ENCODE results near the gene TAL1.

TAL1 gene

GRCh38 chr1:47186267-47187185 lies 45.5 kb downstream of the TAL1 start:
- DNase-seq, result no peak

- no peak for DNase-seq
These were observed 47.0 kb downstream of the TAL1 start for GRCh38 chr1:47184822-47185677.

- DNase-seq, result peak; percentile 39
These were observed 47.8 kb downstream of the TAL1 start for GRCh38 chr1:47184090-47184821.

DNA sequence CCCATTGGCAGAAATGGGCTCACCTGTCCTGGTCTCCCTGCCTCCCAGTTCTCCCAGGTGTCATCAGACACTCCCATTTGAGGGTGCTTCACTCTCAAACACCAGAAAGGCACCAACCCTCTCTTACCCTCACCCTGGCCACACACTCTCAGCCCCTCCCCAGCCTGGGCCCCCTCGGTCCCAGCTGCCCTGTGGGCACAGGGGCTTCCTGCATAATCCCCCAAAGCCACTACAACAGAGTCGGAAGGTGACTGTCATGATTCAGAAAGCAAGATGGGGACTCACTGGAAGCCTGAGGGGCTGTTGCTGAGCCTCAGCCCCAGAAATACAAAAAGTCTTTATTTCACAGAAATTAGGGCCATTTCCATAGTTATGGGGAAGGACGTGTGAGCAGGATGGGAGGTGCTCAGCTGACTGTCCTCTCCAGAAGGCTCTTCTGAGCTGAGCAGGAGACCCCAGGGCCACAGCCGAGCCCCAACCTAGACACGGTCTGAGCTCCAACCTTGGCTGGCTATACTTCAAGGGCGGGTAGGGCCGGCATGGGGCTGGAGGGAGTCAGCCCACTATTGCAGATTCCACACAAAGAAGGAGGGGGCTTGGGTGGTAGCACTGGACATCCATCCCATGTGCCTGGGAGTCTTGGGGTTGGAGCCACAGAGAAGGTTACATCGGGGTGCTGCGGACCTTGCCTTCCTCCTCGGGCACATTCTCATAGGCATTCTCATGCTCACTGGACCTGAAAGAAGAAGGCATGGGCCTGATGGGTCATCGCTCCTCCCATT lies 48.5 kb downstream of the TAL1 start:
- DNase-seq, result no peak

DNA sequence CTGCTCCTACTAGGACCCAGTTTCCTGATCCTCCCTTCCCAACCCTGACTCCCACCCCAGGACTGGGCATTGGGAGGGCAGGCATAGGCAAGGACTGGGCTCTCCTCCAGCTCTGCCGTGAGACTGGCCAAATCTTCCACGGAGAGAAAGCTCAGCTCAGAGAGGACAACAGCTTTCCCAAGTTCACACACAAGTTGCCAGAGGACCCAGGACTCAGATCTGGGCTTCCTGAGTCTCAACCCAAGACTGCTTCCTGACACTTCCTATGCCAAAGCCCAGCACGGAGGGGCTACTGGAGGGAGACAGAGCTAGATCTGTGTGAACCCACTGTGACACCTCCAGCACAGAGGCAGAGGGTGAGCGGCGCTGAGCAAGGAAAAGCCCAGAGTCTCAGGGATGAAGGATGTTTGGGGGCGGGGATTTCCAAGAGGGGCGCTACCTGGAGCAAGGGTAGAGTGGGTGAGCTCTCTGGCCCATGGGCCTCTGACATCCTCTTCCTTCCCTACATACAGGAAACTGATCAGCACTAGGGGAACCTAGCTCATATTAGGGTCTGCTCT lies 49.3 kb downstream of the TAL1 start:
- DNase-seq, result no peak

GRCh38 chr1:47181955-47182675 lies 49.9 kb downstream of the TAL1 start:
- DNase-seq, result peak; percentile 86

GRCh38 chr1:47181095-47181954 lies 50.7 kb downstream of the TAL1 start:
- peak; percentile 98 for DNase-seq

- DNase-seq, result peak; percentile 87
These were observed 51.4 kb downstream of the TAL1 start for GRCh38 chr1:47180603-47181094.

DNA sequence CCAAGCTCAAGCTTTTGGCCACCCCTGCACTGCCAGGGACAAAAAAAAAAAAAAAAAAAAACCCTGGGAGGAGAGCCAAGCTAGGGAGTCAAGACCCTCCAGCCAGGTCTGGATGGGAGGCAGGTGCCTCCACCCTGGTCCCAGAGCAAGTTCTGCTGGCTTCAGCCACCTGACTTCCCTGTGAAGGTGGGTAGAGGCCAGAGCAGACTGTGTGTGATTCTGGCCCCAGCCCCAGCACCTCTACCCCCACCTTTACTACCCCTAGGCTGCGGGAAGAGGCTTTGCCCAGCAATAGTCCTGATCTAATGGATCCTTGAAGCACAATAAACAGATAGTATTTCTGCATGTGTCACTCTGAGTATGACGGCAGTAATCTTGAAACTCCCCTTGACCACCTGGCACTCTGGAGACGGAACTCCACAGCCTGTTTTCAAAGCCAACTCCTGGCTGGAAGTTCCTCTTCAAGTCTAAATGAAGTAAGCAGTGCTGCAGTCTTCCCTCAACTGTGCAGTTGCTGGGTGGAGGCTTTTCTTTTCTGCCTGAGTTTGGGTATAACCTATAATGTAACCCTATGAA lies 51.9 kb downstream of the TAL1 start:
- DNase-seq, result no peak

- DNase-seq, result peak; percentile 98
These were observed 52.7 kb downstream of the TAL1 start for GRCh38 chr1:47179017-47179987.

DNA sequence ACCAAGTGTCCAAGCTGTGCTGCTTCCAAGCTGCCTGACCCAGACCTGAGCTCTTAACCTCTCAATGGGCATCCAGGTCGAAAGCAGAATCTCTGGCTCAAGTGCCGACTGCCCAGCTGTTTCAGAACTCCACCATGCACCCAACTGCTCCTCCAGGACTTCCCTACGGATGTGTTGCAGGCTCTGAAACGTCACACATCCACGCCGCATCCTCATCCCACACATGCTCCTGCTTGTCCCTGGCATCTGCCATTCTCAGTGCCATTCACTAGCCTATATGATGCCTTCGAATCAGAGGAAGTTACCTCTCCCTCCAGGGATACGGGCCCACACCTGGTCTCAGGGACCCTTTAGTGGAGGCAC lies 53.4 kb downstream of the TAL1 start:
- no peak for DNase-seq

DNA sequence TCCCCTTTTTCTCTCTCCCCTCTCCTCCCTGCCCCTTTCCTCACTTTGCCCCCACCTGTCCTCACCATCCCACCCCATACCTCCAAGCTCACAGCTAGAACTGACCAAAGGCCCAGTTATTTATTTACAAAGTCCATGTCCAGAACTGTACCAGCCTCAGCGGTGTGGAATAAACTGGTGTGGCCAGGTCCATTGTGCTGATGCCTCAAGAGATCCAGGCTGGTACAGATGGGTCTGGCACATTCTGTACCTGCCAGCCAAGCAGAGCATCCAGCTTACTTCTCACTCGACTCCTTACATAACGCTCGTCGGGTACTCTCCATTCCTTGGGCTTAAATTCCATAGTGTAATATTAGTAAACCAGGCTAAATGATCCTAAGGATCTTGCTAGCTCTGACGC lies 54.0 kb downstream of the TAL1 start:
- no peak for DNase-seq

DNA sequence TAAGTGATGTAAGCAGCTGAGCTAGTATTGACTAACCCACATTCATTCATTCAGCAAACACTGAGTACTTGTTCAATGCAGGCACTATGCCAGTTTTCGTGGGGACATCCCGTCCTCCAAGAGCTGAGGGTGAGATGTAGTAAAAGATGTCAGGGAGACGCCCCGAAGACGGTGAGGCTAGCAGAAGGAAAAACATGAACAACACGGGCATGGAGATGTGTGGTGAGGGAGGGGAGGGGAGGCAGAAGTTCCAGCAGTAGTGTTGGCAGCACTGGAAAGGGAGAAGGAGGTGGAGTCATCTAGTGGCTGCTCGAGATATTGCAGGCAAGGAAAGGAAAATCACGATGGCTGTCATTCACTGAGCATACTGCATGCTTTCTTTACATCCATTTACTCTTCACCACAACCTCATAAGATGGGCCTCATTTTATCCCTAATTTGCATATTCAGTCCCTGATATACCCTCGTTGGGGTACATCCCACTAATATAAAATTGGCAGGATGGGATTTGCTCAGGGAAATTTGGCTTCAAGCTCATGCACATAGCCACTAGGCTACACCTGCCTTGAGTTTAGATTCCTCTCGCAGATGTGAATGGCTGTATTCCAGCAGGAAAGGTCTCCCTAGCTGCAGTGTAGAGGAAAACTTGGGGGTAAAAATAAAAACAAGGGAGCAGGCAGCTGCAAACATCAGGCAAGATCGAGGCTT lies 56.6 kb downstream of the TAL1 start:
- peak; percentile 84 for DNase-seq

DNA sequence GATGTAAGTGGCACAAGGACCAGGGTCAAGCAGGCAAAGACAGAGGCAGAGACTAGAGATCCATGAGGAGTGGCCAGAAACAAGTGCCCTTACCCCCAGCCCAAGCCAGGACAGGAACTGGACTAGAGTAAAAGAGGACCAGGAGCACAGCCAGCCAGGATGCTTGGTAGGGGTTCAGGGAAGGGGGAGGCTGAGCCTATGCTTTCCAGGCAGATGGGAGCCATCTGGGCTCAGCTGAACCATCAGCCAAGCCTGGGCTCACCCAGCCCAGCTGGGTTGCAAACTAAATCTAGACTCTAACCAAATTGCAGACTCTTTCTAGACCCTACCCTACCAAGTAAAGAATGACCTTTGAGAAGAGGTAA lies 57.4 kb downstream of the TAL1 start:
- no peak for DNase-seq

DNA sequence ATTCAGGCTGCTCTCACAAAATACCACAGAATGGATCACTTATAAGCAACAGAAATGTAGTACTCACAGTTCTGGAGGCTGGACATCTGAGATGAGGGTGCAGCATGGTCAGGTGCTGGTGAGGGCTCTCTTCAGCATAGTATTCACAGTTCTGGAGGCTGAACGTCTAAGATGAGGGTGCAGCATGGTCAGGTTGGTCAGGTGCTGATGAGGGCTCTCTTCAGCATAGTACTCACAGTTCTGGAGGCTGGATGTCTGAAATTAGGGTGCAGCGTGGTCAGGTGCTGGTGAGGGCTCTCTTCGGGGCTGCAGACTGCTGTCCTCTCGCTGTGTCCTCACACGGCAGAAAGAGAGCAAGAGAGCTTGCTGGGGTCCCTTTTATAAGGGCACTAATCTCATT lies 59.2 kb downstream of the TAL1 start:
- DNase-seq, result no peak
